K562 (cell line): ENCODE results near the gene MYRFL. TPM values are rescaled to one million over a fixed set of nuclear protein-coding genes. Genes with fewer than 3 reads are reported as not detected.
A peak's percentile ranks its signal among the peaks of the same experiment; 100 is the strongest.

Experiments
- ATAC-seq: fragments of 200-7000 bp; cut with Tn5 transposase; 3 replicates; pipeline ENCODE4 v1.9.1; 2020; ENCODE audit warnings: moderate library complexity
- BruUV-seq: library from RNA; stranded (reverse); fragments of 400-500 nt; replicated peaks from 2 replicates; lab custom pipeline; 2021; lab: Mats Ljungman, UMichigan
- CTCF ChIA-PET: fragments of 300-600 bp; formaldehyde crosslinking; extraction: SDS; loops from one replicate; lab custom pipeline; 2021; ENCODE audit warnings: low intra/inter-chr PET ratio; lab: Yijun Ruan, JAX
- POLR2A ChIA-PET: fragments of 300-600, 350-650 bp; sonication (Branson Sonifier 250); formaldehyde crosslinking; extraction: SDS; loops from one replicate; lab custom pipeline; 2021; ENCODE audit warnings: antibody characterized with exemption, inconsistent platforms; lab: Yijun Ruan, JAX
- DNase-seq, 4 experiments: peaks; one replicate each; pipeline versions ENCODE4 v3.0.0 to v3.0.0-alpha.2; 2011 to 2018; ENCODE audit warnings: low spot score in 3 of 4, mixed read lengths in 3 of 4; ENCODE audit errors: extremely low read depth in 1 of 4
- FAIRE-seq: peaks from 2 replicates; lab custom pipeline; 2011; peaks lifted over from hg19 to GRCh38; lab: Jason Lieb, UNC
- H2AFZ ChIP-seq: 2 replicates; pipeline ENCODE4 v1.6.0; 2011; ENCODE audit warnings: low read depth, low read length, control low read depth, inconsistent platforms
- H3K27ac ChIP-seq: fragments of 200-600 bp; 3 replicates; pipeline ENCODE4 v1.8.0; 2011; ENCODE audit warnings: low read depth, mild to moderate bottlenecking, control low read depth, inconsistent platforms, low read length, moderate library complexity, mixed read lengths; ENCODE audit errors: extremely low read depth
- H3K27me3 ChIP-seq, 2 experiments: fragments of 300-600 bp in 1 of 2; 2 replicates in 1 of 2; 3 replicates in 1 of 2; pipeline versions ENCODE4 v1.6.0 to v1.8.0; 2011; ENCODE audit warnings: inconsistent platforms in 2 of 2, low read length in 2 of 2, mild to moderate bottlenecking in 1 of 2, mixed read lengths in 1 of 2, moderate library complexity in 1 of 2; ENCODE audit not compliant: control insufficient read depth in 2 of 2, insufficient read depth in 2 of 2
- H3K36me3 ChIP-seq: fragments of 300-600 bp; 3 replicates; pipeline ENCODE4 v1.8.0; 2011; ENCODE audit warnings: mild to moderate bottlenecking, low read length, inconsistent platforms; ENCODE audit not compliant: control insufficient read depth, insufficient read depth
- H3K4me1 ChIP-seq, 2 experiments: fragments of 200-600 bp in 1 of 2; replicated peaks in 1 of 2; 2 replicates in 1 of 2; 3 replicates in 1 of 2; pipeline versions ENCODE4 v1.5.1 to v1.8.0; 2011; ENCODE audit warnings: inconsistent platforms in 2 of 2, low read length in 2 of 2, mild to moderate bottlenecking in 1 of 2, mixed read lengths in 1 of 2, moderate library complexity in 1 of 2; ENCODE audit not compliant: control insufficient read depth in 2 of 2, insufficient read depth in 2 of 2
- H3K4me2 ChIP-seq: 2 replicates; pipeline ENCODE4 v1.6.1; 2011; ENCODE audit warnings: low read length, control low read depth, inconsistent platforms, mixed read lengths; ENCODE audit not compliant: insufficient read depth
- H3K4me3 ChIP-seq: fragments of 200-600 bp; sonication (generic), shearing (Covaris generic); 2 replicates; pipeline ENCODE4 v1.5.1; 2016; ENCODE audit warnings: control low read depth, inconsistent platforms
- H3K79me2 ChIP-seq: fragments of 200-600 bp; 3 replicates; pipeline ENCODE4 v1.8.0; 2011; ENCODE audit warnings: low read length, inconsistent platforms; ENCODE audit not compliant: control insufficient read depth, insufficient read depth
- H3K9ac ChIP-seq, 2 experiments: 2 replicates each; pipeline versions ENCODE4 v1.6.0 to v1.6.1; 2011; ENCODE audit warnings: low read depth in 2 of 2, low read length in 2 of 2, control low read depth in 1 of 2, inconsistent platforms in 1 of 2, mild to moderate bottlenecking in 1 of 2, mixed read lengths in 1 of 2; ENCODE audit not compliant: insufficient read depth in 1 of 2
- H3K9me1 ChIP-seq: one replicate; pipeline ENCODE4 v1.6.0; 2011; ENCODE audit warnings: inconsistent platforms, mild to moderate bottlenecking, low read length, moderate library complexity; ENCODE audit not compliant: control insufficient read depth, insufficient read depth
- H3K9me3 ChIP-seq: replicated peaks from 2 replicates; pipeline ENCODE4 v1.5.1; 2011; ENCODE audit warnings: low read depth, low read length, inconsistent platforms; ENCODE audit not compliant: control insufficient read depth, insufficient read depth
- H4K20me1 ChIP-seq: replicated peaks from 2 replicates; pipeline ENCODE4 v1.6.1; 2011; ENCODE audit warnings: low read length, inconsistent platforms, mixed read lengths; ENCODE audit not compliant: control insufficient read depth, insufficient read depth
- BRF1 ChIP-seq: IDR thresholded peaks from 3 replicates; pipeline ENCODE4 v1.6.1; 2011; ENCODE audit warnings: borderline replicate concordance, mild to moderate bottlenecking; ENCODE audit not compliant: insufficient read length; ENCODE audit errors: extremely low read depth
- CBX8 ChIP-seq: fragments of 200-600 bp; sonication (generic); IDR thresholded peaks from 2 replicates; pipeline ENCODE4 v1.6.1; 2012; ENCODE audit warnings: borderline replicate concordance, mixed run types, low read depth, mild to moderate bottlenecking, moderate library complexity, mixed read lengths, low read length, control low read depth, inconsistent platforms; ENCODE audit not compliant: poor library complexity, severe bottlenecking; ENCODE audit errors: extremely low read depth
- CEBPB ChIP-seq: fragments of 450-650 bp; IDR thresholded peaks from 2 replicates; pipeline ENCODE4 v1.6.1; 2016; ENCODE audit warnings: missing genetic modification characterization, missing compliant biosample characterization
- CHD1 ChIP-seq: fragments of 200-600 bp; sonication (generic); IDR thresholded peaks from one replicate; pipeline ENCODE4 v1.6.1; 2012; ENCODE audit warnings: mild to moderate bottlenecking, moderate library complexity, low read length, inconsistent platforms
- EP400 ChIP-seq: fragments of 450-650 bp; IDR thresholded peaks from 2 replicates; pipeline ENCODE4 v1.6.1; 2017; ENCODE audit warnings: antibody characterized with exemption, mild to moderate bottlenecking, moderate library complexity
- HNRNPK ChIP-seq: fragments of 200-400 bp; formaldehyde crosslinking; IDR thresholded peaks from one replicate; pipeline ENCODE4 v1.6.1; 2018; ENCODE audit warnings: mild to moderate bottlenecking, low read depth, low read length; ENCODE audit not compliant: poor library complexity, severe bottlenecking
- HNRNPLL ChIP-seq: fragments of 200-400 bp; formaldehyde crosslinking; IDR thresholded peaks from 2 replicates; pipeline ENCODE4 v1.6.1; 2017; ENCODE audit warnings: low read length, low read depth, mild to moderate bottlenecking; ENCODE audit not compliant: poor library complexity, severe bottlenecking
- MCM7 ChIP-seq, 2 experiments: fragments of 450-650 bp; IDR thresholded peaks; 2 replicates each; pipeline ENCODE4 v1.6.1; 2016 to 2018
- NCOA6 ChIP-seq: fragments of 450-650 bp; IDR thresholded peaks from 2 replicates; pipeline ENCODE4 v1.6.1; 2017; ENCODE audit warnings: mild to moderate bottlenecking
- PCBP2 ChIP-seq: fragments of 200-400 bp; formaldehyde crosslinking; IDR thresholded peaks from 2 replicates; pipeline ENCODE4 v1.6.1; 2018; ENCODE audit warnings: low read length, low read depth, mild to moderate bottlenecking, moderate library complexity; ENCODE audit not compliant: poor library complexity, severe bottlenecking
- PHTF2 ChIP-seq: fragments of 250-450 bp; sonication (Bioruptor Pico); IDR thresholded peaks from 2 replicates; pipeline ENCODE4 v1.5.0; 2021; ENCODE audit warnings: mild to moderate bottlenecking
- PRMT5 ChIP-seq: sonication (generic); formaldehyde crosslinking; IDR thresholded peaks from 2 replicates; pipeline ENCODE4 v1.5.0; 2020; ENCODE audit warnings: missing genetic modification reagents
- TCF7 ChIP-seq: sonication (generic); IDR thresholded peaks from 2 replicates; pipeline ENCODE4 v1.6.1; 2016; ENCODE audit warnings: antibody characterized with exemption, borderline replicate concordance
- XRCC3 ChIP-seq: fragments of 450-650 bp; IDR thresholded peaks from 2 replicates; pipeline ENCODE4 v1.6.1; 2017; ENCODE audit warnings: mild to moderate bottlenecking, moderate library complexity
- ZC3H4 ChIP-seq: sonication (generic); formaldehyde crosslinking; IDR thresholded peaks from 2 replicates; pipeline ENCODE4 v1.9.0; 2021; ENCODE audit warnings: missing genetic modification reagents, borderline replicate concordance
- WGBS: fragments of 100-300 bp; shearing (Covaris generic); methylation state at CpG from one replicate; pipeline ENCODE4 v1.1.6; 2016; ENCODE audit warnings: low coverage, mixed read lengths; ENCODE audit not compliant: insufficient coverage; ENCODE audit errors: missing lambda C conversion rate; 5-methylcytosine and 5-hydroxymethylcytosine counted together
- in situ Hi-C: fragments of 300-500 bp; cut with MboI; formaldehyde crosslinking; loops from 4 replicates; pipeline ENCODE4 v1.15.0; 2018; ENCODE audit warnings: inconsistent platforms, mixed read lengths
- intact Hi-C: fragments of 100-400 bp; cut with micrococcal nuclease; formaldehyde crosslinking; loops from 2 replicates; pipeline ENCODE4 v1.14.2; 2022
- polyA plus RNA-seq, 8 experiments: library from polyadenylated mRNA; depleted of rRNA in 4 of 8; stranded (reverse) in 5 of 8; unstranded in 3 of 8; fragments of >200 nt; fragmentation: Nextera tagmentation in 2 of 8; fragmentation: Illumina TruSeq in 1 of 8; extraction: Ambion mirVana in 2 of 8; extraction: Trizol in 1 of 8; gene quantifications; 2 replicates each; pipeline versions ENCODE4 v1.2.1 to v1.2.3, GENCODE V29; 2011 to 2014; ENCODE audit warnings: inconsistent platforms in 1 of 8, missing spikeins in 1 of 8
- total RNA-seq, 7 experiments: library from RNA; depleted of rRNA in 6 of 7; stranded (reverse); fragments of >200 nt in 6 of 7; fragmentation: Illumina TruSeq in 2 of 7; extraction: Trizol in 2 of 7; gene quantifications; 2 replicates each; pipeline versions ENCODE4 v1.2.1 to v1.2.3, GENCODE V29; 2011 to 2021; ENCODE audit warnings: low replicate concordance in 1 of 7
- TF ChIP-seq, protein P1 (sequence below): sonication (generic); formaldehyde crosslinking; IDR thresholded peaks from 2 replicates; pipeline ENCODE4 v1.8.0; 2022; ENCODE audit warnings: mild to moderate bottlenecking, low read depth, missing genetic modification reagents
- TF ChIP-seq, protein P2 (sequence below): sonication (generic); formaldehyde crosslinking; IDR thresholded peaks from 2 replicates; pipeline ENCODE4 v1.4.0; 2020; ENCODE audit warnings: mild to moderate bottlenecking, missing genetic modification reagents

The MYRFL gene
- total and polyA plus RNA-seq, 9 of the 15 experiments (the other 6 are each of a cell fraction or from before 2014, with no cell fraction given) = not detected

- BruUV-seq = no TSS peak
- FAIRE-seq (no peak), DNase-seq (no peak)
Observed at GRCh38 chr12:69824028-69824427, 999 bp upstream of the MYRFL start.

GRCh38 chr12:69828897-69829296 lies 3.9 kb downstream of the MYRFL start:
- H3K9me1 ChIP-seq = no peaks in the 10 kb centered on the region
- no peak overlapping the region for H3K4me2 ChIP-seq
- POLR2A ChIA-PET = interaction anchor here (0.6 to 1.1 kb wide), 4 partner anchors 10 to 620 kb away, joined by 3 to 5 read pairs (median 3); no protein-coding TSS in a partner anchor
- no peak overlapping the region for H3K4me3 ChIP-seq
- in situ Hi-C loops (no loop called here), intact Hi-C loops (no loop called here)
- CTCF ChIA-PET = no interaction called here
- DNase-seq = no peak
- no peak overlapping the region for H2AFZ ChIP-seq
- H3K79me2 ChIP-seq = no peaks in the 10 kb centered on the region
- no peak overlapping the region for H3K27ac ChIP-seq
- ATAC-seq = no peak
- H3K9me3 ChIP-seq = no peaks in the 10 kb centered on the region
- no peaks in the 10 kb centered on the region for H4K20me1 ChIP-seq
- H3K36me3 ChIP-seq = no peaks in the 10 kb centered on the region
- 0% methylated on average over 5 of the region's 5 CpGs for WGBS
- no TSS peak for BruUV-seq
- H3K4me1 ChIP-seq = no peaks in the 10 kb centered on the region
- no peak for FAIRE-seq
- H3K9ac ChIP-seq = no peak overlapping the region
- no peaks in the 10 kb centered on the region; a peak in 1 of 5 replicates for H3K27me3 ChIP-seq
- TF ChIP-seq PRMT5 (CRISPR knock-in tag) (no peak), CEBPB (tag) (no peak), EP400 (no peak), NCOA6 (no peak), MCM7 (IDR thresholded peaks at IDR 0.05) (no peak), PHTF2 (CRISPR knock-in tag) (no peak), CHD1 (no peak), BRF1 (no peak), ZC3H4 (CRISPR knock-in tag) (no peak)
- TF ChIP-seq, protein P1, sequence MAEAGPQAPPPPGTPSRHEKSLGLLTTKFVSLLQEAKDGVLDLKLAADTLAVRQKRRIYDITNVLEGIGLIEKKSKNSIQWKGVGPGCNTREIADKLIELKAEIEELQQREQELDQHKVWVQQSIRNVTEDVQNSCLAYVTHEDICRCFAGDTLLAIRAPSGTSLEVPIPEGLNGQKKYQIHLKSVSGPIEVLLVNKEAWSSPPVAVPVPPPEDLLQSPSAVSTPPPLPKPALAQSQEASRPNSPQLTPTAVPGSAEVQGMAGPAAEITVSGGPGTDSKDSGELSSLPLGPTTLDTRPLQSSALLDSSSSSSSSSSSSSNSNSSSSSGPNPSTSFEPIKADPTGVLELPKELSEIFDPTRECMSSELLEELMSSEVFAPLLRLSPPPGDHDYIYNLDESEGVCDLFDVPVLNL (CRISPR knock-in tag) = no peak
- TF ChIP-seq, protein P2, sequence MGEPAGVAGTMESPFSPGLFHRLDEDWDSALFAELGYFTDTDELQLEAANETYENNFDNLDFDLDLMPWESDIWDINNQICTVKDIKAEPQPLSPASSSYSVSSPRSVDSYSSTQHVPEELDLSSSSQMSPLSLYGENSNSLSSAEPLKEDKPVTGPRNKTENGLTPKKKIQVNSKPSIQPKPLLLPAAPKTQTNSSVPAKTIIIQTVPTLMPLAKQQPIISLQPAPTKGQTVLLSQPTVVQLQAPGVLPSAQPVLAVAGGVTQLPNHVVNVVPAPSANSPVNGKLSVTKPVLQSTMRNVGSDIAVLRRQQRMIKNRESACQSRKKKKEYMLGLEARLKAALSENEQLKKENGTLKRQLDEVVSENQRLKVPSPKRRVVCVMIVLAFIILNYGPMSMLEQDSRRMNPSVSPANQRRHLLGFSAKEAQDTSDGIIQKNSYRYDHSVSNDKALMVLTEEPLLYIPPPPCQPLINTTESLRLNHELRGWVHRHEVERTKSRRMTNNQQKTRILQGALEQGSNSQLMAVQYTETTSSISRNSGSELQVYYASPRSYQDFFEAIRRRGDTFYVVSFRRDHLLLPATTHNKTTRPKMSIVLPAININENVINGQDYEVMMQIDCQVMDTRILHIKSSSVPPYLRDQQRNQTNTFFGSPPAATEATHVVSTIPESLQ (CRISPR knock-in tag) = no peak

More at GRCh38 chr12:69824028-69824427, 999 bp upstream of the MYRFL start:
- ChIA-PET CTCF (no interaction called here), POLR2A (no interaction called here)
- Histone ChIP-seq H2AFZ (no peak overlapping the region), H3K9me3 (no peaks in the 10 kb centered on the region), H3K4me2 (no peak overlapping the region), H3K27ac (no peak overlapping the region), H3K79me2 (no peaks in the 10 kb centered on the region), H3K27me3 (no peaks in the 10 kb centered on the region; a peak in 1 of 5 replicates), H3K4me3 (no peak overlapping the region), H4K20me1 (no peaks in the 10 kb centered on the region), H3K4me1 (no peaks in the 10 kb centered on the region), H3K36me3 (no peaks in the 10 kb centered on the region)
- in situ Hi-C loops = no loop called here
- TF ChIP-seq HNRNPLL (no peak), TCF7 (no peak), HNRNPK (peak; percentile 81), PCBP2 (peak; percentile 49), XRCC3 (no peak), CBX8 (no peak)
- TF ChIP-seq, all 486 proteins: peak for 2
- Histone ChIP-seq H3K9ac (no peak overlapping the region), H3K9me1 (no peaks in the 10 kb centered on the region)
- intact Hi-C loops = no loop called here
- no peak for ATAC-seq
